ENCODE measurements around the gene MUC22.

The MUC22 gene

GRCh38 chr6:31002471-31002870 lies 7.8 kb upstream of the MUC22 start:
- TF ChIP-seq BHLHE40 (IDR thresholded peaks at IDR 0.05; ENCODE audit: borderline replicate concordance) (no peak), L3MBTL2 (conservative IDR thresholded peaks at IDR 0.05) (no peak), TARDBP (IDR thresholded peaks at IDR 0.05) (no peak), SUZ12 (IDR thresholded peaks at IDR 0.05) (no peak), SP1 (IDR thresholded peaks at IDR 0.05) (no peak), FOXA1 (IDR thresholded peaks at IDR 0.05) (no peak), HDGF (IDR thresholded peaks at IDR 0.05; ENCODE audit: borderline replicate concordance) (no peak), ZNF384 (IDR thresholded peaks at IDR 0.05) (no peak), ARNT (IDR thresholded peaks at IDR 0.05) (no peak), ELF4 (IDR thresholded peaks at IDR 0.05) (no peak)
- ChIA-PET POLR2A (no interaction called here), CTCF (no interaction called here)
- no peak for DNase-seq (ENCODE audit: extremely low spot score)

GRCh38 chr6:31004794-31005193 lies 5.5 kb upstream of the MUC22 start:
- CTCF ChIA-PET: no interaction called here
- no peak for DNase-seq (ENCODE audit: extremely low spot score)
- no peak for TF ChIP-seq FOXK2 (IDR thresholded peaks at IDR 0.05)
- TF ChIP-seq FOXA1 (IDR thresholded peaks at IDR 0.05): no peak
- no peak for TF ChIP-seq TARDBP (IDR thresholded peaks at IDR 0.05)
- TF ChIP-seq L3MBTL2 (conservative IDR thresholded peaks at IDR 0.05): no peak
- no peak for TF ChIP-seq SUZ12 (IDR thresholded peaks at IDR 0.05)
- no peak for TF ChIP-seq FOXM1 (IDR thresholded peaks at IDR 0.05; ENCODE audit: borderline replicate concordance)
- TF ChIP-seq ARNT (IDR thresholded peaks at IDR 0.05): no peak
- TF ChIP-seq ELF4 (IDR thresholded peaks at IDR 0.05): no peak
- TF ChIP-seq BHLHE40 (IDR thresholded peaks at IDR 0.05; ENCODE audit: borderline replicate concordance): no peak
- TF ChIP-seq LEF1 (IDR thresholded peaks at IDR 0.05; ENCODE audit: borderline replicate concordance): no peak
- TF ChIP-seq PKNOX1 (IDR thresholded peaks at IDR 0.05): no peak
- TF ChIP-seq SP1 (IDR thresholded peaks at IDR 0.05): no peak
- TF ChIP-seq HDGF (IDR thresholded peaks at IDR 0.05; ENCODE audit: borderline replicate concordance): no peak
- no peak for TF ChIP-seq CTBP1 (IDR thresholded peaks at IDR 0.05; ENCODE audit: borderline replicate concordance)
- TF ChIP-seq NFRKB (IDR thresholded peaks at IDR 0.05): no peak
- TF ChIP-seq ZNF384 (IDR thresholded peaks at IDR 0.05): no peak
- POLR2A ChIA-PET: no interaction called here

GRCh38 chr6:31005249-31006020 lies 4.8 kb upstream of the MUC22 start:
- POLR2A ChIA-PET: no interaction called here
- TF ChIP-seq FOXM1 (IDR thresholded peaks at IDR 0.05; ENCODE audit: borderline replicate concordance) (no peak), NFRKB (IDR thresholded peaks at IDR 0.05) (no peak), BHLHE40 (IDR thresholded peaks at IDR 0.05; ENCODE audit: borderline replicate concordance) (no peak), L3MBTL2 (conservative IDR thresholded peaks at IDR 0.05) (no peak), CTBP1 (IDR thresholded peaks at IDR 0.05; ENCODE audit: borderline replicate concordance) (no peak), TARDBP (IDR thresholded peaks at IDR 0.05) (no peak), FOXA1 (IDR thresholded peaks at IDR 0.05) (no peak), HDGF (IDR thresholded peaks at IDR 0.05; ENCODE audit: borderline replicate concordance) (no peak), SP1 (IDR thresholded peaks at IDR 0.05) (no peak), FOXK2 (IDR thresholded peaks at IDR 0.05) (no peak), LEF1 (IDR thresholded peaks at IDR 0.05; ENCODE audit: borderline replicate concordance) (no peak), SUZ12 (IDR thresholded peaks at IDR 0.05) (no peak), ELF4 (IDR thresholded peaks at IDR 0.05) (no peak), ARNT (IDR thresholded peaks at IDR 0.05) (no peak), ZNF384 (IDR thresholded peaks at IDR 0.05) (no peak), PKNOX1 (IDR thresholded peaks at IDR 0.05) (no peak)
- no peak for DNase-seq (ENCODE audit: extremely low spot score)
- CTCF ChIA-PET: no interaction called here

GRCh38 chr6:31007694-31008093 lies 2.6 kb upstream of the MUC22 start:
- no peak for DNase-seq (ENCODE audit: extremely low spot score)
- POLR2A ChIA-PET: no interaction called here
- CTCF ChIA-PET: interaction anchor here (0.6 kb wide), 1 partner anchor 34 kb away, joined by 4 read pairs; no protein-coding TSS in a partner anchor
- TF ChIP-seq ZNF384 (IDR thresholded peaks at IDR 0.05) (no peak), ELF4 (IDR thresholded peaks at IDR 0.05) (no peak), FOXM1 (IDR thresholded peaks at IDR 0.05; ENCODE audit: borderline replicate concordance) (no peak), PKNOX1 (IDR thresholded peaks at IDR 0.05) (no peak), NFRKB (IDR thresholded peaks at IDR 0.05) (no peak), ARNT (IDR thresholded peaks at IDR 0.05) (no peak), SP1 (IDR thresholded peaks at IDR 0.05) (no peak)

GRCh38 chr6:31008165-31008564 lies 2.1 kb upstream of the MUC22 start:
- TF ChIP-seq SP1 (IDR thresholded peaks at IDR 0.05) (no peak), PKNOX1 (IDR thresholded peaks at IDR 0.05) (no peak), FOXK2 (IDR thresholded peaks at IDR 0.05) (no peak), BHLHE40 (IDR thresholded peaks at IDR 0.05; ENCODE audit: borderline replicate concordance) (no peak), ARNT (IDR thresholded peaks at IDR 0.05) (no peak), ELF4 (IDR thresholded peaks at IDR 0.05) (no peak), CTBP1 (IDR thresholded peaks at IDR 0.05; ENCODE audit: borderline replicate concordance) (no peak), NFRKB (IDR thresholded peaks at IDR 0.05) (no peak), ZNF384 (IDR thresholded peaks at IDR 0.05) (no peak), FOXA1 (IDR thresholded peaks at IDR 0.05) (no peak), LEF1 (IDR thresholded peaks at IDR 0.05; ENCODE audit: borderline replicate concordance) (no peak), SUZ12 (IDR thresholded peaks at IDR 0.05) (no peak), HDGF (IDR thresholded peaks at IDR 0.05; ENCODE audit: borderline replicate concordance) (no peak), FOXM1 (IDR thresholded peaks at IDR 0.05; ENCODE audit: borderline replicate concordance) (no peak), L3MBTL2 (conservative IDR thresholded peaks at IDR 0.05) (no peak), TARDBP (IDR thresholded peaks at IDR 0.05) (no peak)
- ChIA-PET CTCF (interaction anchor here (0.6 kb wide), 2 partner anchors 34 to 39 kb away, joined by 4 to 7 read pairs; no protein-coding TSS in a partner anchor), POLR2A (no interaction called here)

More at GRCh38 chr6:31008165-31008564, 2.1 kb upstream of the MUC22 start:
- no peak for DNase-seq (ENCODE audit: extremely low spot score)

Measured in HEK293T (cell line).